Esophagus muscularis mucosa (tissue), 4 donors: ENCODE measurements around the gene PPIF. TPM values are rescaled to one million over a fixed set of nuclear protein-coding genes. Genes with fewer than 3 reads are reported as not detected.

Experiments
- DNase-seq: peaks from one replicate; pipeline ENCODE4 v3.0.0-alpha.2; 2017; ENCODE audit errors: extremely low spot score
- H3K27ac ChIP-seq, 4 donors: fragments of 200-600 bp; sonication (generic); replicated peaks in 1 of 4; 1 replicate in 3 of 4; 2 replicates in 1 of 4; pipeline ENCODE4 v1.5.1; 2016 to 2019; ENCODE audit warnings: mild to moderate bottlenecking in 1 of 4
- H3K27me3 ChIP-seq, 4 donors: fragments of 200-600 bp; sonication (generic); one replicate each; pipeline versions ENCODE4 v1.5.1 to v1.6.0; 2016 to 2019
- H3K36me3 ChIP-seq, 4 donors: fragments of 200-600 bp; sonication (generic); one replicate each; pipeline ENCODE4 v1.5.1; 2016 to 2019
- H3K4me1 ChIP-seq, 4 donors: fragments of 200-600 bp; sonication (generic); one replicate each; pipeline ENCODE4 v1.5.1; 2016 to 2019
- H3K4me3 ChIP-seq, 4 donors: fragments of 200-600 bp; sonication (generic); 1 replicate in 2 of 4; 2 replicates in 2 of 4; pipeline ENCODE4 v1.5.1; 2016 to 2019; ENCODE audit warnings: mild to moderate bottlenecking in 4 of 4, moderate library complexity in 1 of 4
- H3K9me3 ChIP-seq, 4 donors: fragments of 200-600 bp; sonication (generic); 1 replicate in 3 of 4; 2 replicates in 1 of 4; pipeline ENCODE4 v1.5.1; 2016 to 2019
- EP300 ChIP-seq: sonication (generic); formaldehyde crosslinking; IDR thresholded peaks from one replicate; pipeline ENCODE4 v1.6.1; 2017; ENCODE audit warnings: antibody characterized with exemption
- POLR2A ChIP-seq: fragments of 450-650 bp; IDR thresholded peaks from one replicate; pipeline ENCODE4 v1.6.1; 2017; ENCODE audit warnings: antibody characterized with exemption, moderate library complexity, mild to moderate bottlenecking, low read depth
- POLR2AphosphoS5 ChIP-seq, 2 donors: sonication (generic); formaldehyde crosslinking; IDR thresholded peaks; one replicate each; pipeline ENCODE4 v1.6.1; 2017; ENCODE audit warnings: antibody characterized with exemption in 2 of 2
- WGBS: methylation state at CpG from one replicate; pipeline ENCODE4 v1.1.5; 2018; 5-methylcytosine and 5-hydroxymethylcytosine counted together
- intact Hi-C: fragments of 100-400 bp; cut with DNase I; formaldehyde crosslinking; loops from one replicate; pipeline ENCODE4 v1.15.1; 2023
- total RNA-seq, 4 donors: library from RNA; depleted of rRNA; stranded (reverse); fragments of >200 nt; gene quantifications; one replicate each; pipeline versions ENCODE4 v1.1.0 to v1.2.1, GENCODE V29; 2016
- TF ChIP-seq, protein P1 (sequence below), 3 experiments: fragments of 200-600 bp in 2 of 3; fragments of 450-650 bp in 1 of 3; sonication (generic) in 2 of 3; IDR thresholded peaks; one replicate each; pipeline ENCODE4 v1.5.1; 2017 to 2019; ENCODE audit warnings: antibody characterized with exemption in 3 of 3, mild to moderate bottlenecking in 2 of 3, moderate library complexity in 1 of 3

The PPIF gene
- total RNA-seq, 4 donors from 2014 or later, result 19.5 to 42.2 (median 24.4) TPM

DNA sequence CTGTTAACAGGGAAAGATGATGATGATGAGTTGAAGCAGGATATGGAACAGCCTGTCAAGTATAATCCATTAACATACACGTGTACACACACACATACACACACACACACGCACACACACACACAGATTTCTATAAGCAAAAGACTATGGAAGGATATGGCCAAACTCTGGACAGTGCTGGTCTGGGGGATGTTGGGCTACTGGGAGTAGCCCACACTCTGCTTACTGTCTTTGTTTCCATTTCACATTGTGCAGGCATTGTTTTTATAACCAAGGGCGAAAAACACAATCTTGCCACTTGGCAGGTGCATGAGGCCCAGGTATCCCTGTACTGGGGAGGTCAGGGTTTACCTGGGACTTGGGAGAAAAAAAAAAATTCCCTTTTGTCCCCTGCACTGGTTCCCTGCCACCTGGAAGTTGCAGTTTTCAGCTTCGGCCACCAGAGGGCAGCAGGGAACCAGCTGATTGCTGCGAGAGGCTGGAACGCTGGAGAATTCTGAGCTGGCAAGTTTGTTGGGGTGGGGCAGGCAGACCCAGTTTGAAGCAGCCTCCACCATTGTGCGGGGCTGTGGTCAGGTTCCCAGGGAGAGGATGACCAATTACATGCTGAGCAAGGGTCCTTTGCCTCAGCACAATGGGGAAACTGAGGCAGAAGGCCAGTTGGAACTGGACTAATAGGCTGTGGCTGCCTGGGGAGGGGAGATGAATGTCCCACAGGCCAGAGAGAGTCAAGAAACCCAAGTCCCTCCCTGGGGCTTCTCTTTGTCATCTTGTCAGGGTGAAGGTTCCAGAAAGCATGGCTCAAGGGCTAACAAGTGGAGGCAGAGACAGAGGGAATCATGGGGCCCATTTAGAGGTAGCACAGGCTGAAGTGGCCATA, 27.3 kb downstream of the PPIF start:
- Histone ChIP-seq H3K27ac (peak overlapping the region in 1 of 4 donors; percentile 2), H3K4me1 (peaks cover 17 to 27% (median 24%) of the 10 kb centered on the region in 4 donors), H3K4me3 (no peak overlapping the region), H3K36me3 (no peaks in the 10 kb centered on the region), H3K9me3 (peaks cover 0 to 12% (median 4%) of the 10 kb centered on the region in 4 donors), H3K27me3 (no peaks in the 10 kb centered on the region)
- 8% methylated on average over 7 of the region's 7 CpGs for WGBS
- DNase-seq, result peak; percentile 92
- TF ChIP-seq, protein P1, sequence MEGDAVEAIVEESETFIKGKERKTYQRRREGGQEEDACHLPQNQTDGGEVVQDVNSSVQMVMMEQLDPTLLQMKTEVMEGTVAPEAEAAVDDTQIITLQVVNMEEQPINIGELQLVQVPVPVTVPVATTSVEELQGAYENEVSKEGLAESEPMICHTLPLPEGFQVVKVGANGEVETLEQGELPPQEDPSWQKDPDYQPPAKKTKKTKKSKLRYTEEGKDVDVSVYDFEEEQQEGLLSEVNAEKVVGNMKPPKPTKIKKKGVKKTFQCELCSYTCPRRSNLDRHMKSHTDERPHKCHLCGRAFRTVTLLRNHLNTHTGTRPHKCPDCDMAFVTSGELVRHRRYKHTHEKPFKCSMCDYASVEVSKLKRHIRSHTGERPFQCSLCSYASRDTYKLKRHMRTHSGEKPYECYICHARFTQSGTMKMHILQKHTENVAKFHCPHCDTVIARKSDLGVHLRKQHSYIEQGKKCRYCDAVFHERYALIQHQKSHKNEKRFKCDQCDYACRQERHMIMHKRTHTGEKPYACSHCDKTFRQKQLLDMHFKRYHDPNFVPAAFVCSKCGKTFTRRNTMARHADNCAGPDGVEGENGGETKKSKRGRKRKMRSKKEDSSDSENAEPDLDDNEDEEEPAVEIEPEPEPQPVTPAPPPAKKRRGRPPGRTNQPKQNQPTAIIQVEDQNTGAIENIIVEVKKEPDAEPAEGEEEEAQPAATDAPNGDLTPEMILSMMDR (IDR thresholded peaks at IDR 0.05), result peak; percentile 97 to 99 (median 98)
- TF ChIP-seq POLR2AphosphoS5 (IDR thresholded peaks at IDR 0.05) (peak in 1 of 2 donors; percentile 64), EP300 (no peak)
- intact Hi-C loops, result loop anchor here (1.0 kb wide), 1 partner anchor 94 kb away; no protein-coding TSS in a partner anchor

DNA sequence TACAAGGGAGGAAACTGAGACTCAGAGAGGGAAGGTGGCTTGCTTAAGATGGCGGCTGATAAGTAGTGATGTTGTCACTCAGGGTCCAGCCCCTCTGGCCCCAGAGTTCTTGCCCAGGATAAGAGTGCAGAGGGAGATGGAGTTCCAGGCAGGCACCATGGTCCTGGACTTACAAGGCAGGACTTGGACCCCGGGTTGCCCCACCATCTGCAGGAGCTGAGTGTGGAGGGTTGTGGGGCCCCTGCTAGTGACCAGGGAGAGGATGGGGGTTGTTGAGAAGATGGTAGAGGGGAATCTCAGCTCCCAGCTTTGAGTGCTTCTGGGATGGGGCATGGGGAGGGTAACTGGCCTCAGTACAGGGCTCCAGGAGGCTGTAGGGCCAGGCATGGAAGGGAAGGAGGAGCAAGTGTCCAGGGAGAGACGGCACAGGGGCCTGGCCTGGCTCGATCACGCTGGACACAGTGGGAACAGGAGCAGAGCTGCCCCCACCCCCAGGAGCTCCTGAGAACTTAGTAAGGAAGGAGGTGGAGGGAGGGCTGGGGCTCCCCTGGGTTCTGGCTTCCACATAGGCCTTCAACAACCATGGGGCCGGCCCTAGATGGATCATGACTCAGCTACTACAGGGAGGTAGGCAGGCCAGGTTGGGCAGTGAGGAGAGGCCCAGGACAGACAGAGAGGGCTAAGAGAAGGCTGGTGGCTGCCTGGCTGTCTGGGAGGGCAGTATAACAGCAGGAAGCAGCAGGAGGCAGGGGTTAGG, 28.2 kb downstream of the PPIF start:
- no peak for DNase-seq
- H3K36me3 ChIP-seq, result no peaks in the 10 kb centered on the region
- peaks cover 27 to 36% (median 34%) of the 10 kb centered on the region in 4 donors for H3K4me1 ChIP-seq
- TF ChIP-seq, protein P1 (IDR thresholded peaks at IDR 0.05), result no peak
- TF ChIP-seq POLR2A (no peak), POLR2AphosphoS5 (IDR thresholded peaks at IDR 0.05) (no peak), EP300 (no peak)
- H3K27ac ChIP-seq, result peak overlapping the region in 1 of 4 donors; percentile 24
- no peak overlapping the region for H3K4me3 ChIP-seq
- no peaks in the 10 kb centered on the region for H3K27me3 ChIP-seq
- H3K9me3 ChIP-seq, result peaks cover 0 to 5% (median 1%) of the 10 kb centered on the region in 4 donors
- intact Hi-C loops, result no loop called here
- WGBS, result 73% methylated on average over 5 of the region's 6 CpGs

DNA sequence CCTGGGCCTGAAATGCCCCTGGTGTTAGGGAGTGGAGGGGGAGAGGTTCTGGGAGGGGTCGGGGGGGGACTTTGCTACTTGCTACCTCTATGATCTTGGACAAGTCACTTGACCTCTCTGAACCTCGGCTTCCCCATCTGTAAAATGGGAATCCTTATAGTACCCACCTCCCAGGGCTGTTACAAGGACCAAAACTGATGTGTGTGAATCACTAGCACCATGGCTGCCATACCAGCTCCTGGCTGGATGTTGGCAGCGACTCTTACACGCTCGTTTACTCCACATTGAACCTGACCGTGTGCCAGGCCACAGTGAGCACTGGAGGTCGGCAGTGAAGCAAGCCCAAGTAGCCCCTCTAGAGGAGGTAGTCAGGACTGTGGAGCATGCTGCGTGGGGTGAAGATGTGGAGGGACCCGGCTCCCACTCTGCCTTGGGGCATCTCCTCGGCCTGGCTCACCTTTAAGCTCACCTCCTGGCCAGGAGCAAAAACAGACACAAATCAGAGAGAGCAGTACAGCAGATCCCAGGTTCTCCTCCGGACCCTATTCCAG, 28.9 kb downstream of the PPIF start:
- Histone ChIP-seq H3K36me3 (no peaks in the 10 kb centered on the region), H3K4me3 (no peak overlapping the region), H3K27ac (peak overlapping the region in 1 of 4 donors; percentile 24), H3K9me3 (no peaks in the 10 kb centered on the region), H3K4me1 (peaks cover 34 to 43% (median 40%) of the 10 kb centered on the region in 4 donors), H3K27me3 (no peaks in the 10 kb centered on the region)
- intact Hi-C loops, result no loop called here
- TF ChIP-seq EP300 (no peak), POLR2A (no peak), POLR2AphosphoS5 (IDR thresholded peaks at IDR 0.05) (no peak)
- TF ChIP-seq, protein P1 (IDR thresholded peaks at IDR 0.05), result no peak
- DNase-seq, result peak; percentile 74
- WGBS, result 90% methylated on average over 11 of the region's 11 CpGs

DNA sequence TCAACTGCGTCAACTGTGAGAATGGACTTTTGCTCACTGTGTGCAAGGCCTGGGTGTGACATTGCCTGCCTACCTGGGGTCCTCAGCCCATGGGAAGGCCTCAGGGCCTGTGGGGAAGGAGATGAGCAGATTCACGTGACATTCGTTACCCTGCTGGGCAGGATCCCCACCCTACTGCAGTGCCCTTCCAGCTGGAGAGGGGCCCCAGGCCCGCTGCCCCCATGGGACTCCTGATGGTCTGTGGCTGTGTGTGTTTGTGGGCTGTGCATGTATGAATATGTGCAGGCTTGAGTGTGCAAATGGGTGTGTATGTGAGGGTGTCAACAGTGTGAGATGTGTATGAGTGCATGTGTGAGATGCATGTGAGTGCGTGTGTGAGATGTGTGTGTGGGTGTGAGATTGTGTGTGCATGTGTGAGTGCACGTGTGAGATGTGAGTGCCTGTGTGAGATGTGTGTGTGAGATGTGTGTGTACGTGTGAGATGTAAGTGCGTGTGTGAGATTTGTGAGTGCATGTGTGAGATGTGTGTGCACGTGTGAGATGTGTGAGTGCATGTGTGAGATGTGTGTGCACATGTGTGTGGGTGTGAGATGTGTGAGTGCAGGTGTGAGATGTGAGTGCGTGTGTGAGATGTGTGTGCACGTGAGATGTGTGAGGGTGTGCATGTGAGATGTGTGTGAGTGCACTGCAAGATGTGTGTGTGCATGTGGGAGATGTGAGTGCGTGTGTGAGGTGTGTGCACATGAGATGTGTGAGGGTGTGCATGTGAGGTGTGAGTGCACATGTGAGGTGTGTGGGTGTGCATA, 29.7 kb downstream of the PPIF start:
- peaks cover 42 to 51% (median 48%) of the 10 kb centered on the region in 4 donors for H3K4me1 ChIP-seq

More for the DNA sequence above, 29.7 kb downstream of the PPIF start:
- Histone ChIP-seq H3K27ac (no peak overlapping the region), H3K4me3 (no peak overlapping the region), H3K9me3 (no peaks in the 10 kb centered on the region), H3K36me3 (no peaks in the 10 kb centered on the region), H3K27me3 (no peaks in the 10 kb centered on the region)
- intact Hi-C loops, result no loop called here
- no peak for DNase-seq
- TF ChIP-seq POLR2AphosphoS5 (IDR thresholded peaks at IDR 0.05), result no peak
- no peak for TF ChIP-seq EP300
- TF ChIP-seq, protein P1 (IDR thresholded peaks at IDR 0.05), result no peak
- TF ChIP-seq POLR2A, result no peak
- WGBS, result 93% methylated on average over 12 of the region's 12 CpGs
